MM.1S (cell line): ENCODE data around the gene PPP6R2.
"Not testable (repeated sequence)": the region's sequence is repeated elsewhere in the genome, so short reads cannot be mapped to it uniquely, and the experiment has no call there.

ENCODE experiments used
- DNase-seq: peaks from one replicate; pipeline ENCODE4 v3.0.0-alpha.2; 2015
- H2AFZ ChIP-seq: fragments of 300-600 bp; sonication (generic); 2 replicates; pipeline ENCODE4 v1.6.0; 2016; ENCODE audit warnings: antibody characterized with exemption, low read length
- H3F3A ChIP-seq: fragments of 300-600 bp; sonication (generic); 2 replicates; pipeline ENCODE4 v1.6.1; 2016; ENCODE audit warnings: mild to moderate bottlenecking, antibody characterized with exemption, low read length, moderate library complexity, mixed read lengths; ENCODE audit not compliant: insufficient read depth
- H3K27ac ChIP-seq: fragments of 300-600 bp; sonication (generic); 2 replicates; pipeline ENCODE4 v1.5.1; 2016; ENCODE audit warnings: mild to moderate bottlenecking, low read length
- H3K27me3 ChIP-seq: fragments of 300-600 bp; sonication (generic); replicated peaks from 2 replicates; pipeline ENCODE4 v1.6.0; 2016; ENCODE audit warnings: low read length; ENCODE audit not compliant: insufficient read depth
- H3K36me3 ChIP-seq: fragments of 300-600 bp; sonication (generic); replicated peaks from 2 replicates; pipeline ENCODE4 v1.6.1; 2016; ENCODE audit warnings: mild to moderate bottlenecking, low read length, mixed read lengths; ENCODE audit not compliant: insufficient read depth
- H3K4me1 ChIP-seq: fragments of 300-600 bp; sonication (generic); 2 replicates; pipeline ENCODE4 v1.6.1; 2016; ENCODE audit warnings: low read length, mixed read lengths
- H3K4me2 ChIP-seq: fragments of 300-600 bp; sonication (generic); 2 replicates; pipeline ENCODE4 v1.6.0; 2016; ENCODE audit warnings: low read depth, low read length
- H3K4me3 ChIP-seq: fragments of 300-600 bp; sonication (generic); 2 replicates; pipeline ENCODE4 v1.5.1; 2016; ENCODE audit warnings: low read length, mixed read lengths
- H3K79me2 ChIP-seq: fragments of 300-600 bp; sonication (generic); 2 replicates; pipeline ENCODE4 v1.6.1; 2016; ENCODE audit warnings: mixed run types, low read length, mixed read lengths
- H3K9ac ChIP-seq: fragments of 300-600 bp; sonication (generic); 2 replicates; pipeline ENCODE4 v1.6.1; 2016; ENCODE audit warnings: low read length, mixed read lengths
- H3K9me2 ChIP-seq: fragments of 300-600 bp; sonication (generic); replicated peaks from 2 replicates; pipeline ENCODE4 v1.6.1; 2016; ENCODE audit warnings: mild to moderate bottlenecking, low read length, mixed read lengths; ENCODE audit not compliant: insufficient read depth
- H3K9me3 ChIP-seq: fragments of 300-600 bp; sonication (generic); replicated peaks from 2 replicates; pipeline ENCODE4 v1.6.1; 2016; ENCODE audit warnings: mild to moderate bottlenecking, low read length, mixed read lengths; ENCODE audit not compliant: insufficient read depth
- H4K20me1 ChIP-seq: fragments of 300-600 bp; sonication (generic); 2 replicates; pipeline ENCODE4 v1.6.1; 2016; ENCODE audit warnings: mild to moderate bottlenecking, low read length, moderate library complexity, mixed read lengths; ENCODE audit not compliant: insufficient read depth
- EZH2 ChIP-seq: fragments of 300-600 bp; sonication (generic); optimal IDR thresholded peaks from 2 replicates; pipeline ENCODE3; 2017; ENCODE audit warnings: low read depth, mild to moderate bottlenecking, antibody characterized with exemption, low read length, mixed read lengths
- EZH2phosphoT487 ChIP-seq: fragments of 300-600 bp; sonication (generic); IDR thresholded peaks from 2 replicates; pipeline ENCODE4 v1.6.1; 2018; ENCODE audit warnings: antibody characterized with exemption, low read length
- TF ChIP-seq, protein P1 (sequence below): fragments of 300-600 bp; sonication (generic); IDR thresholded peaks from 2 replicates; pipeline ENCODE4 v1.5.1; 2016; ENCODE audit warnings: antibody characterized with exemption, low read length, mixed read lengths

The PPP6R2 gene

GRCh38 chr22:50361688-50362087 is 18.6 kb downstream of the PPP6R2 start:
- H3K4me3 ChIP-seq, result no peak overlapping the region
- H3K79me2 ChIP-seq, result peaks cover 86% of the 10 kb centered on the region
- no peak overlapping the region for H3K27ac ChIP-seq
- no peaks in the 10 kb centered on the region for H3K9me2 ChIP-seq
- H4K20me1 ChIP-seq, result no peaks in the 10 kb centered on the region
- H3K9ac ChIP-seq, result no peak overlapping the region
- no peaks in the 10 kb centered on the region for H3K36me3 ChIP-seq
- H3K4me2 ChIP-seq, result no peak overlapping the region
- H2AFZ ChIP-seq, result no peak overlapping the region
- no peak for DNase-seq
- no peaks in the 10 kb centered on the region for H3K9me3 ChIP-seq
- no peaks in the 10 kb centered on the region for H3K4me1 ChIP-seq
- H3F3A ChIP-seq, result no peaks in the 10 kb centered on the region
- TF ChIP-seq, protein P1, sequence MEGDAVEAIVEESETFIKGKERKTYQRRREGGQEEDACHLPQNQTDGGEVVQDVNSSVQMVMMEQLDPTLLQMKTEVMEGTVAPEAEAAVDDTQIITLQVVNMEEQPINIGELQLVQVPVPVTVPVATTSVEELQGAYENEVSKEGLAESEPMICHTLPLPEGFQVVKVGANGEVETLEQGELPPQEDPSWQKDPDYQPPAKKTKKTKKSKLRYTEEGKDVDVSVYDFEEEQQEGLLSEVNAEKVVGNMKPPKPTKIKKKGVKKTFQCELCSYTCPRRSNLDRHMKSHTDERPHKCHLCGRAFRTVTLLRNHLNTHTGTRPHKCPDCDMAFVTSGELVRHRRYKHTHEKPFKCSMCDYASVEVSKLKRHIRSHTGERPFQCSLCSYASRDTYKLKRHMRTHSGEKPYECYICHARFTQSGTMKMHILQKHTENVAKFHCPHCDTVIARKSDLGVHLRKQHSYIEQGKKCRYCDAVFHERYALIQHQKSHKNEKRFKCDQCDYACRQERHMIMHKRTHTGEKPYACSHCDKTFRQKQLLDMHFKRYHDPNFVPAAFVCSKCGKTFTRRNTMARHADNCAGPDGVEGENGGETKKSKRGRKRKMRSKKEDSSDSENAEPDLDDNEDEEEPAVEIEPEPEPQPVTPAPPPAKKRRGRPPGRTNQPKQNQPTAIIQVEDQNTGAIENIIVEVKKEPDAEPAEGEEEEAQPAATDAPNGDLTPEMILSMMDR, result no peak
- TF ChIP-seq EZH2phosphoT487, result no peak
- H3K27me3 ChIP-seq, result no peaks in the 10 kb centered on the region

DNA sequence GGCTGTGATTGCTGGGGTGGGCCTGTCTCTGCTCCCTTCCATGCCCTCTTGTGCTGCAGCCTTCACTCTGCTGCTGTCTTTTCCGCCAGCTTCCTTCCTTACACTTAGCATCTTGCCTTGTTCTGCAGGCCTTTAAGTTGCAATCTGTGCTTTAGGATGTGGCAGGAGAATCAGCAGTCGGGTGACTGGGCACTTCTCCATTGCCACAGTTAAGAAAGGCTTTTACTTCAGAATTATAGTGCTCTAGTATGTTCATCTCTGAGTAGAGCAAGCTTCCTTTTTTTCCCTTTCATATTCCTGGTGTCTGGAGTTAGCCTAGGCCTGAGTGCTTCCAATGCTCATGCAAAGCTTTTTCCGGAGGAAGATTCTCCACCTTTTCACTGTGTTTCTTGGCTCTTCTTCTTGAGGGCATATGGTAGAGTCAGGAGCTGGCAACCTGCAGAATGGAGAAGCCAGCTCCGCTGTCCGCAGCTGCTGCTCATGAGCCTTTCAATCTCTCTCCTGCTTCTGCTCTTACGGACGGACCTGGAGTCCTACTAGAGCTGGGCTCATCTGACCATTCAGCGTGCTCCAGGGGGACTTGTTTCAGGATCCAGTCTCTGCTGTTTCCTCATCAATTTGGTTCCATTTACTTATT is 20.2 kb downstream of the PPP6R2 start:
- Histone ChIP-seq H3K27me3 (no peaks in the 10 kb centered on the region), H2AFZ (no peak overlapping the region), H3K4me3 (no peak overlapping the region), H3K9me2 (no peaks in the 10 kb centered on the region), H3K79me2 (peaks cover 85% of the 10 kb centered on the region), H3K9ac (no peak overlapping the region), H3K4me2 (no peak overlapping the region), H3F3A (no peaks in the 10 kb centered on the region), H3K9me3 (no peaks in the 10 kb centered on the region), H3K36me3 (no peaks in the 10 kb centered on the region), H3K27ac (no peak overlapping the region), H3K4me1 (no peaks in the 10 kb centered on the region), H4K20me1 (no peaks in the 10 kb centered on the region)
- TF ChIP-seq, protein P1, result no peak
- no peak for TF ChIP-seq EZH2phosphoT487
- no peak for TF ChIP-seq EZH2
- DNase-seq, result no peak

DNA sequence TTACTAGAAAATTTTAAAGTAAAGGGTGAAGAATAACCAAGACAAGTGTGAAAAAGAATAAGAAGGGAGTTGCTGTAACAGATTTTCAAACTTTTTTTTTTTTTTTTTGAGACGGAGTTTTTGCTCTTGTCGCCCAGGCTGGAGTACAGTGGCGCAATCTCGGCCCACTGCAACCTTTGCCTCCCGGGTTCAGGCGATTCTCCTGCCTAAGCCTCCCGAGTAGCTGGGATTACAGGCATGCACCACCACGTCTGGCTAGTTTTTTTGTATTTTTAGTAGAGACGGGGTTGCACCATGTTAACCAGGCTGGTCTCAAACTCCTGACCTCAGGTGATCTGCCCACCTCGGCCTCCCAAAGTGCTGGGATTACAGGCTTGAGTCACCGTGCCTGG is 20.7 kb downstream of the PPP6R2 start:
- not testable (repeated sequence) for H3K9me3 ChIP-seq, H3F3A ChIP-seq, H3K4me1 ChIP-seq, H2AFZ ChIP-seq, H3K4me3 ChIP-seq, H3K27me3 ChIP-seq, H3K9ac ChIP-seq, H4K20me1 ChIP-seq, H3K27ac ChIP-seq, H3K9me2 ChIP-seq, DNase-seq, H3K4me2 ChIP-seq, H3K36me3 ChIP-seq
- peaks cover 80% of the 10 kb centered on the region for H3K79me2 ChIP-seq

GRCh38 chr22:50367778-50368500 is 24.8 kb downstream of the PPP6R2 start:
- no peak for DNase-seq

More at GRCh38 chr22:50367778-50368500, 24.8 kb downstream of the PPP6R2 start:
- H3K27ac ChIP-seq, result no peak overlapping the region
- no peaks in the 10 kb centered on the region for H3K9me2 ChIP-seq
- H3K9ac ChIP-seq, result no peak overlapping the region
- no peaks in the 10 kb centered on the region for H3F3A ChIP-seq
- no peak for TF ChIP-seq EZH2phosphoT487
- TF ChIP-seq, protein P1, result no peak
- no peak for TF ChIP-seq EZH2
- no peak overlapping the region for H2AFZ ChIP-seq
- no peak overlapping the region for H3K4me3 ChIP-seq
- no peaks in the 10 kb centered on the region for H3K4me1 ChIP-seq
- peaks cover 41% of the 10 kb centered on the region for H3K79me2 ChIP-seq
- no peaks in the 10 kb centered on the region for H3K9me3 ChIP-seq
- H3K27me3 ChIP-seq, result no peaks in the 10 kb centered on the region
- no peak overlapping the region for H3K4me2 ChIP-seq
- H3K36me3 ChIP-seq, result no peaks in the 10 kb centered on the region
- H4K20me1 ChIP-seq, result no peaks in the 10 kb centered on the region
